ENCODE data around the gene CARD10.

Gene CARD10

DNA sequence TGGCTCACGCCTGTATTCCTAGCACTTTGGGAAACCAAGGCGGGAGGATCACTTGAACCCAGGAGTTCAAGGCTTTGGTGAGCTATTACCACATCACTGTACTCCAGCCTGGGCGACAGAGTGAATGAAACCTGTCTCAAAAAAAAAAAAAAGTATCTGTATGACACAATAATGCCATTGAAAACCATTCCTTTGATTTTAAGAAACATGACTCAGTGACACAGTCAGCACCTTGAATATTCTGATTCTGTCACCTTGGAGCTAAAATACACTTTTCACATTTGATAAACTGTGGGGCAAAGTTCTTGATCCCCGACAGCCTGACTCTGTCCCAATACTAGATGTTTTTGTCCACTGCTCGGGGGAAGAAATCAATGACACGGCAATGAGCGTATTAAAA, 75.2 kb downstream of the CARD10 start:
- no peak for FAIRE-seq
- DNase-seq (ENCODE audit: insufficient read length), result no peak
- TF ChIP-seq TAF1 (IDR thresholded peaks at IDR 0.05; ENCODE audit: borderline replicate concordance, low read depth, low read length) (no peak), POLR2A (IDR thresholded peaks at IDR 0.05; ENCODE audit: low read depth, low read length) (no peak), POLR2AphosphoS5 (IDR thresholded peaks at IDR 0.05; ENCODE audit: low read depth, low read length) (no peak)

DNA sequence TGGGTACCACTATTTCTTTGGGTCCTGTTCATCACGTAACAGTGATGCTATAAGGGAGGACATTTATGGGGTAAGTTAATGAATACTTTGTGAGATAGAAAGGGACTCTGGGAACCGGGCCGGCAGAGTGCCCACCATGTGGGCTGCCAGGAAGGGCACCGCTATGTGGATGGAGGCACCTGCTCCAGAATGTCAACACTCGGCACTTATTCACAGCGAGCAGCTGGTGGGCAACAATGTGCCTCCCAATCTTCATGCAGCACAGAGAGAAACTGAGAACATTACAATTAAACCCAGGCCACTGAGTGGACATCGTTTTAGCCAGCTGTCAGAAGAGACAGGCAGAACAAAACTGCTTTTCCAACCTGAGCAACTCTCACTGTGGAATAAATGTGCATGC, 76.1 kb downstream of the CARD10 start:
- DNase-seq (ENCODE audit: insufficient read length) (no peak), FAIRE-seq (no peak)
- TF ChIP-seq TAF1 (IDR thresholded peaks at IDR 0.05; ENCODE audit: borderline replicate concordance, low read depth, low read length) (no peak), POLR2A (IDR thresholded peaks at IDR 0.05; ENCODE audit: low read depth, low read length) (no peak), POLR2AphosphoS5 (IDR thresholded peaks at IDR 0.05; ENCODE audit: low read depth, low read length) (no peak)

DNA sequence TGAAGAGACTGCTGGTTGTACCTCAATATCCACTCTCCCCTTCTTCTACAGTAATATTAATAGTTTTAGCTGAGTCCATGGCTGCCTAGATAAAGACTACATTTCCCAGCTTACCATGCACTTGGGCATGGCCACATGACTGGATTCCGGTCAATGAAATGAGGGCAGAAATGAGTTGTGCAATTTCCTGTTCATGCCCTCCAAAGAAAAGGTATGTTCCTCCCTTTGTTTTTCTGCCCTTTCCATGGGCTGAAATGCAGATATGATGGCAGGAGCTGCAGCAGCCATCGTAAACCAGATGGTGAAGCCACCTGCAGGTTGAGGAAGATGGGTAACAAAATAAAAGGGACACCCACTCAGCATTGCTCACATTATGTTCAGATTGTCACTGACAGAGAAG, 76.7 kb downstream of the CARD10 start:
- TF ChIP-seq TAF1 (IDR thresholded peaks at IDR 0.05; ENCODE audit: borderline replicate concordance, low read depth, low read length) (no peak), POLR2AphosphoS5 (IDR thresholded peaks at IDR 0.05; ENCODE audit: low read depth, low read length) (no peak), POLR2A (IDR thresholded peaks at IDR 0.05; ENCODE audit: low read depth, low read length) (no peak)
- no peak for DNase-seq (ENCODE audit: insufficient read length)
- FAIRE-seq, result no peak

DNA sequence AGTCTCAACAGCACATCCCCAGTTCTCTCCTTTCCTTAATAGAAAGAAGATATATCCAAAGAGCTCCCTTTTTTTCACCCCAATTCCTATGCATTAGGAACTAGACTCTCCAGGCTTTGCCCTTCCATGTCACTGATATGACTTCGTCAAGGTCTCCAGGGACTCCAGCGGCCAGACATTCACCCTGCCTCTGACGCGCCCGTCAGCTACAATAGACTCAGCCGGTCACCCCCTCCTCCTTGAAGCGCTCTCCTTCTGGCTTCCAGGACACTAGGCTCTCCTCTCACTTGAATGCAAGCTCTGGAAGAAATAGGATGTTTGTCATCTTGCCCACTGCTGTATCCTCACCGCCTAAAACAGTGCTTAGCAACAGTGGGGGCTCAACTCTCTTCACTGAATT, 77.1 kb downstream of the CARD10 start:
- TF ChIP-seq POLR2A (IDR thresholded peaks at IDR 0.05; ENCODE audit: low read depth, low read length) (no peak), TAF1 (IDR thresholded peaks at IDR 0.05; ENCODE audit: borderline replicate concordance, low read depth, low read length) (no peak), POLR2AphosphoS5 (IDR thresholded peaks at IDR 0.05; ENCODE audit: low read depth, low read length) (no peak)
- no peak for DNase-seq (ENCODE audit: insufficient read length)
- FAIRE-seq, result no peak

DNA sequence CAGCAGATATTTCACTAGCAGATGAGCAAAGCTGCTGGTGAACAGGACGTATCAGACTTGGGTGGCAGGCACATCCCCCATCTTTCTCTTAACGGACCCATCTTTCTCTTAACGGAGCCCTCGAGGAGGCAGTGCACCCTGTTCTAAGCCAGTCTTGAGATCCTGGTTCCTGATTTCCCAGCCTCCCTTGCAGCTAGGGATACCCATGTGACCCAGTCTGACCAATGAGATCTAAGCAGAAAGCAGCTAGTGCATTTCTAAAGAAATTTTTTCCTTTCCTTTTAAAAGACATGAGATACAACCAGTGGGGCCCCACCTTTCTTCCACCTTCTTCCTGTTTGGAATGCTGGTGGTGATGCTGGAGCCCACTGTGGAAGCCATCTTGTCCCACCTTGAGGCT, 78.3 kb downstream of the CARD10 start:
- FAIRE-seq, result no peak
- no peak for TF ChIP-seq POLR2AphosphoS5 (IDR thresholded peaks at IDR 0.05; ENCODE audit: low read depth, low read length)
- no peak for TF ChIP-seq TAF1 (IDR thresholded peaks at IDR 0.05; ENCODE audit: borderline replicate concordance, low read depth, low read length)
- no peak for TF ChIP-seq POLR2A (IDR thresholded peaks at IDR 0.05; ENCODE audit: low read depth, low read length)
- no peak for DNase-seq (ENCODE audit: insufficient read length)
